NCI-H510A treated with DMSO at 0.1 percent for 48 hours (cell line): ENCODE data around the gene CYP24A1.
A peak's percentile ranks its signal among the peaks of the same experiment; 100 is the strongest.
"Not testable (repeated sequence)": the region's sequence is repeated elsewhere in the genome, so short reads cannot be mapped to it uniquely, and the experiment has no call there.

Source experiments
- DNase-seq: peaks from one replicate; lab custom pipeline; 2025; lab: John Stamatoyannopoulos, UW

The CYP24A1 gene

GRCh38 chr20:54133434-54134427 lies 40.1 kb downstream of the CYP24A1 start:
- DNase-seq = no peak

- DNase-seq = peak; percentile 19
Measured at GRCh38 chr20:54132612-54133433, 41.0 kb downstream of the CYP24A1 start.

DNA sequence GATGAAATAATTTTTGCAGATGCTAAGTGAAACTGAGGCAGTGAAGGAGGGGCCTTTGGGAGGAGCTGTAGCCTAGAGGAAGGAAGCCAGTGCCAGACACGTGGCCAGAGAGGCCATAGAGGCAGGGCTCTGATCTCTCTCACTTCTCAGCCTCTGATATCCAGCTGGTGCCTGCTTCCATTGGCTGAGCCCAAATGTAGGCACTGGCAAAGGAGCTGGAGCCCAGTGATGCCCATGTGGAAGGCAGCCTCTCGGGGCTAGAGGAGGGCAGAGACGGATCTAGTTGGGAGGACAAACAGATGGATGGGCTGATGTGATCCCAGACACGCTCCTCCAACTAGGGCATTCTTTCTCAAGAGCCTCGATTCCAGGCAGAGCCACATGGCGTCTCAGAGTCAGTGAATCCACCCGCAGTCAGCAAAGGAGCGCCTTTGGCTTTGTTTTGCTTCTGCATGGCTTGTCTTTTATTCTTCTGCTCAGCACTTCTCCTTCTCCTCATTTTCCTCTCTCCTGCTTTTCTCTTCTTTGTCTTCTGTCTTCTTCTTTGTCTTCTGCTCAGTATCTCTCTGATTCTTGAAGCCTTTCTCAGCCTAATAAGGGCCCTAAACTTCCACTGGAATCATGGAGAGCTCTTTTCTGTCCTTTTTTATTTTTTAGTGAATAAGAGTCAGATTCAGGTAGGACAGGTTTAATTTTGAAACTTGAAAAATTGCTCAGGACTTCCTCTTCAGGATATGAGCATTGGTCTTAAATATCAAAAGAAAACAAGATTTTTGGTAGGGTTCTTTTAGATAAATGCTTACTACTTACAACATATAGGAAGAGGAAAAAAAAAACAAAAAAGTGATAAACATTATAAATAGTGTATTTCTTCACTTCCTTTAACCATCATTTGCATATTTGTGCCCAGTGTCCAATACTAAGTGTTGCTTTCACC lies 41.8 kb downstream of the CYP24A1 start:
- no peak for DNase-seq

DNA sequence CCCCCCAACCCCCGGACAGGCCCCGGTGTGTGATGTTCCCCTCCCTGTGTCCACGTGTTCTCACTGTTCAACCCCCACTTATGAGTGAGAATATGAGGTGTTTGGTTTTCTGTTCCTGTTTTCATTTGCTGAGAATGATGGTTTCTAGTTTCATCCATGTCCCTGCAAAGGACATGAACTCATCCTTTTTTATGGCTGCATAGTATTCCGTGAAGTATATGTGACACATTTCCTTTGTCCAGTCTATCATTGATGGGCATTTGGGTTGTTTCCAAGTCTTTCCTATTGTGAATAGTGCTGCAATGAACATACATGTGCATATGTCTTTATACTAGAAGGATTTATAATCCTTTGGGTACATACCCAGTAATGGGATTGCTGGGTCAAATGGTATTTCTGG lies 42.7 kb downstream of the CYP24A1 start:
- DNase-seq = not testable (repeated sequence)

- no peak for DNase-seq
Measured at GRCh38 chr20:54129350-54129749, 44.4 kb downstream of the CYP24A1 start.

DNA sequence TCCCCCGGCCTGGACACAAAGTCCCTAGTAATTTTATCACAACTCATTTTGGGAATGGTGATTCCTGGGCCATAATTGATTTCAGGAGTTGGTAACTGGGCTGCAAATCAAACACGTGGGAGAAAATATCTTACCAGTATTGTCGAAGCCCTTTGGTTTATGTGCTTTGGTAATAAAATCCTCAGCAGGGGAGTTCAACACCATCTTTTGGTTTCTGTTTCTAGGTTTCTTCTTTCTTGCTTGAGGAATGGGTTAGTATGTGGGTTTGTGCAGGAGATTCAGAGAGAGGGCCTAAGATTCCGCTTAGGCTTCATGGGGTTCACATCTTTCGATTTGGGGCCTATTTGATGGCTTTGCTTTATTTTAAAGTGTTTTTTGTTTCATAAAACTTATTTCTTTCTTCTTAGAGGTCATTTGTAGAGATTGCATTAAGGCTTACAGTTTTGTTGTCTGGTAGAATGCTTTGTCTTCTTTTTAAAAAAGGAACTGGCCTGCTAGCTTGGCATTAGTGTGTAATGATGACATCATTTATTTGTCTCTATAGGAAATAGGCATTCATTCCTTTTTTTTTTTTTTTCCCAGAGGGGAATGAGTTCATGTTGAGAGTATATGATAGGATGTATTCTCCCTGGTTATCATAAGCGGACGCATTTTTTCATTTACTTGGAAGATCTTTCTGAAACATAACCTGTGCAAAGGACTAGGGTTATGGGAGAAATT lies 45.8 kb downstream of the CYP24A1 start:
- no peak for DNase-seq

- DNase-seq = no peak
Measured at GRCh38 chr20:54126806-54127655, 46.8 kb downstream of the CYP24A1 start.

GRCh38 chr20:54126328-54126727 lies 47.5 kb downstream of the CYP24A1 start:
- DNase-seq = not testable (repeated sequence)

DNA sequence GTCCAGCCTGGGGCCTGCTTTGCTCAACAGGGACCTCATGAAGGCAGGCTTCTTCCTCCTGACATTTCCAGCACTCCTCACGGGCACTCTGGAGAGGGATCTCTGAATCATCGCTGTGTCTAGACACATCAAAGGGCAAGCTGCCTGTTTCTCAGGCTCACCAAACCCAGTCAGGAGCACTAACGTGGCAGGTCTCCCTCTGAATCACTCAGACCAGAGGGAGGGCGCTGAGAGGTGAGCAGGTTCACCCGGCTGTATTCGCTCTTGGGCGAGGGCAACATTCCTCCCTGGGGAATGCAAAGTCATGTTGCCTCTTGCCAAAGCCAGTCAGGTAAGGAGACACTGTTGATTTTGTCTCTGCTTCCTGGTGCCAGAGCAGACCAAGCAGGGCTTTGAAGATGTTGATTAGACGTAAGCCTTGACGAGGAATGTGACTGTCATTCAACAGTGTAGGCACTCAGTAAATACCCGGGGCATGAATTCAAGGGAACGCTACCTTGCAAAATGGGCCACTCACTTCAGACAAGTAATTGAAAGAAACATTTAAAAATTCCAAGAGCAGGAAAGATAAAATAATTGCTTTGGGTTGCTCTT lies 50.1 kb downstream of the CYP24A1 start:
- DNase-seq = no peak

- DNase-seq = no peak
Measured at GRCh38 chr20:54122681-54123586, 50.9 kb downstream of the CYP24A1 start.

DNA sequence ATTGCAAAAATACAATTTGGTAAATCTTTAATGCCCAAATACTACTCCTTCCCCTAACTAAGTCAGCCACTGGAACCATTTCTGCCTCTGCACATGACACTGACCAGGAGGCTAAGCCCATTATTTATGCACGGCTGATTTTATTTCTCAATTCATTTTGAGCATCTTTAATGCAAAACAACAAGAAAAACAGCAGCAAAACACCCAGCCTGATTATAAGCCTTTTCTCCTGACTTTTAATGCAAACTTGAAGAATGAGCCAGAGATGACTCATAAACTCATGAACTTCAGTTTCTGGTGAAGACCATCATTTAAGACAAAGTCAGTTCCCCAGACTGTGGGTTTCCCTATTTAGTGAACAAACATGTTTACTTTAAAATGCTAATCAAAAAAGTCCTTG lies 51.6 kb downstream of the CYP24A1 start:
- DNase-seq = no peak

- no peak for DNase-seq
Measured at GRCh38 chr20:54119744-54120143, 54.0 kb downstream of the CYP24A1 start.

- no peak for DNase-seq
Measured at GRCh38 chr20:54118220-54119001, 55.4 kb downstream of the CYP24A1 start.

GRCh38 chr20:54116550-54117235 lies 57.1 kb downstream of the CYP24A1 start:
- no peak for DNase-seq

GRCh38 chr20:54115172-54115854 lies 58.5 kb downstream of the CYP24A1 start:
- DNase-seq = no peak

DNA sequence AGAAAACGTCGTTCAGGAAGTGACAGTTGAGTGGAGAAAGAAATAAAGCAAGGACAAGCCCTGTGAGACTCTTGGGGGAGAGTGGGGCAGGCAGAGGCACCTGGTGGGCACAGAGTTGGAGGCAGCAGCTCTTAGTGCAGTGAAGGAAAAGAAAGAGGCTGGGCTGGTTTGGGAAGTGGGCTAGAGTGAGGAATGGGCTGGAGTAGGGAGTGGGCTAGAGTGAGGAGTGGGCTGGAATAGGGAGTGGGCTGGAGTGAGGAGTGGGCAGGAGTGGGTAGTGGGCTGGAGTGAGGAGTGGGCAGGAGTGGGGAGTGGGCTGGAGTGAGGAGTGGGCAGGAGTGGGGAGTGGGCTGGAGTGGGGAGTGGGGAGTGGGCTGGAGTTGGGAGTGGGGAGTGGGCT lies 59.7 kb downstream of the CYP24A1 start:
- no peak for DNase-seq

DNA sequence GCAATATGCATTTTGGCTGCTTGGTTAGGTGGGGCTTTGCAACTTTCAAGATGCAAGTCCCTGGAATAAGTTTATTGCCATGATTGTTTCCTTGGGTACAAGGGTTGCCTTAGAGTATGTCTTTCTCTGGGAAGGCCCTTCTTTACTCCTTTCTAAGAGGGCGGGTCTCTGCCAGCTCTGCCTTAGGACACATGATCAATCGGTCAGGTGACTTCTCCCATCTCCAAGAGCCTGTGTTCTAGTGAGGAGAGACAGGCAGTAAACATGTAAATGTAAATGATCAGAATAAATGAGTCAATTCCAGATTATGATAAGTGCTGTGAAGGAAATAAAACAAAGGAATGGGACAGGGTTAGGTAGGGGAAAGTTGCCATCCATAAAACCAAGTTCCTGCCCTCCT lies 60.2 kb downstream of the CYP24A1 start:
- no peak for DNase-seq
